ENCODE data around the gene NOTCH2NLA.
"Not testable (repeated sequence)": the region's sequence is repeated elsewhere in the genome, so short reads cannot be mapped to it uniquely, and the experiment has no call there.

NOTCH2NLA gene

DNA sequence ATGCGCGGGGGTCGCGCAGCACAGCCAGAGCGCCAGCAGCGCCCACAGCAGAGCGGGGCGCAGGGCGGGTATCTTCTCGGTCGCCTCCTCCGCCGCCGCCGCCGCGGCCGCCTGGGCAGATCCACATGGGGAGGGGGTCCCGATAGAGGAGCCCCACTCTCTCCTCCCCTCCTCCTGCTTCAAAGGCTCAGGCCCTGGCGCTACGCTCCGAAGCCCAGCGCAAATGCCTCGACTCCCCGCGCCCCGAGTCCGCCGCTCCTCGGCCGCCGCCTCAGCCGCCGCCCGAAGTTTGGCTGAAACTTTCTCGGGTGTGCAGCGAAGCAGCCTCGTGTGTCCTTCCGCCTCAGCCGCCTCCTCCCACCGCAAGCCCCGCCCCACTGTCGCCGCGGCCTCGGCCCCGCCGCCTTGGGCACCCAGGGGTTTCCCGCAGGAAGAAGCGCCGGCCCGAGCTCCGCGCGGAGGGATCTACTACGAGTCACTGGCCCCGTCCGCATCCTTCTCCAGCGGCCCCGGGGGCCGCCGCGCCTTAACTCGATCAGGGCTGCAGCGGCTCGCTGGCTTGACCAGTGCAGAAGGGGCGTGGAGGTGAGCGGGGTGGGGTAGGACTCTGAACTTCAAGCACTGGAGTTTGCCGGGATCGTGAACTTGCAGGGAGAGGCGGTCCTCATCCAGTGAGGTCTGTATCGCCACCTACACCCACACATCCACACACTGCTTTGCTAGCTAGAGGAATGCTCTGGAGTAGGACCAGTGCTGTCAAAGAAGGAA lies at the start of gene NOTCH2NLA:
Gene NOTCH2NLA (minus strand): TSS at position 312 of the 768 bp plus-strand sequence. CDS start 39,684 bp downstream, outside the sequence.
- DNase-seq: not testable (repeated sequence)

DNA sequence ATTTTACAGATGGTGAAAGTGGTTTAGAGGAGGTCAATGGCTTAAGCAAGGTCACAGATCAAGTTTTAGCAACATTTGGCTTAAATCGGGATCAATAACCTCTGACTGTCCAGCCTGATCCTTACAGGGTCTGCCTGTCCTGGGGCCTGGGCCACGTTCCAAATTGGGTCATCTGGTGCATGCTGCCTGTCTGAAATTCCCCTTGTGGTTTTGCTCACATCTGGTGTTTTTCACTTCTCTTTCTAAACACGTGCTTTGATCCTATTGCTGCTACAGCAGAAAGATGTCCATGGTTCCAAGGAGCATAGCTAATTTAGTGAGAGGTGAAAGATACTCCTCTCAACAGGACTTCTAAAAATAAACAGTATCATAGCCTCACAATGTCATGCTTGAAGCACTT lies 49.5 kb upstream of the NOTCH2NLA start:
- not testable (repeated sequence) for DNase-seq

DNA sequence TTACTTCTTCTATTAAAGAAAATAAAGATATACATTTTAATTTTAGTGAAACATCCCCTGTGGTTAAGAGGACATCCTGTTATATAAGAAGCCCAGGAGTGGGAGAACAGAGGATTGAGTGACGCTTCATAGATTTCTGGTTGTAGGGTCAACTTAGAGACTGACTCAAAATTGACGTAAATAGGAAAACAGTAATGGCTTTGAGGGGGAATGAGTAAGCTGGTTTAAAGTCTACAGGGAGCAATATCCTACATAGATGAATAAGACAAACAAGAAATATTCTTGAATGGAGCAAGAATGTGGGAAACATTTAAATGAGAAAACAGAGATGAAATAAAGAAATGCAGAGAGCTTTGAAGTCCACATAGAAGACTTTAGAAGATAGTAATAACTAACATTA lies 48.3 kb upstream of the NOTCH2NLA start:
- DNase-seq: not testable (repeated sequence)

DNA sequence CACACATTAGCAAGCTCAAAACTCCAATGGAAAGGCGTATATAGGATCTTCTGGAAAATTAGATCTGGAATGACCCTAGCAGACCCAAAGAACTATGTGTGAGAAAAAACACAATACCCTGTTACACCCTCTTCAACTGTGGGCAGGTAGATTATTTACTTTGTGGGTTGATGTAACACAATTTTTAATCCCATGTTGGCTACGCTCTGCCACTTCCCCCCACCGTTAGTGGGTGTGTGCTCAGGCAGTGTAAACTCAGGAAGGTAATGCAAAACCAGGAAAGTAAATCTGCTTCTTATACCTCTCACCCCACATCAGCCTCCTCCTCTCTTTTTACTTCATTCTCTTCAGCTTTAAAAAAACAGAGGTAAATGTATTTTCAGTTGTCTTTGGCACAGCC lies 45.3 kb upstream of the NOTCH2NLA start:
- not testable (repeated sequence) for DNase-seq

DNA sequence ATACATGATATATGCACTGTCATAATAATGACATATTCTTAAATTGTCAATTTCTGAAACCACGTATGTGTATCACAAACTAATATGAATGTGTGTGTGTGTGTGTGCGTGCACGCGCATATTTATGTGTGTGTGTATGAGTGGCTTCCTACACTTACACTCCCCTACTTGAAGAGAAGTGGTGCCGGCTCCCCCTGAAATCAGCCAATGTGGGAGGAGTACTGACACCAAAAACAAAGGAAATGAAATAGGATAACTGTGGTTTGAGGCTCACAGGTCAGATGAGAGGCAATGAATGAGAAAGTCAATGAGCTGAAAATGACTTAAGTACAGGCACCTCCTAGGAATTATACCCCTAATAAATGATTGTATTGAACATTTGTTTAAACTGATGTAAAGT lies 44.4 kb upstream of the NOTCH2NLA start:
- not testable (repeated sequence) for DNase-seq

DNA sequence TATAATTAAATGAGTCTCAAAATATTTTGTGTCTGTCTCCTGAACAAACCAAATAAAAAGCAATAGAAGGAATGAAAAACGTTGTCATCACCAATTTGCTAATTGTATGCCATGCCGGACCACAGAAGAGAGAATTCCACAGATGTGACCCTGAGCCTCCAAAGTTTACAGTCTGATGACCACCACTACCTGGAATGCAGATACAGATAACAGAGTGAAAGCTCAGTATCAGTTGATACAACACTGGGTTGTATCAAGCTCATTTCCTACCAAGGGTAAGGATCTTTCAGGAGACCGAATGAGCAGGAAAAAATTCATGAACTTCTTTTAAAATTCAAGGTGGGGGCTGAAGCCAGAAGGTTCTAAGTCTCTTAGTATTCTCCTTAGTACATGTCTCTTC lies 43.9 kb upstream of the NOTCH2NLA start:
- not testable (repeated sequence) for DNase-seq

DNA sequence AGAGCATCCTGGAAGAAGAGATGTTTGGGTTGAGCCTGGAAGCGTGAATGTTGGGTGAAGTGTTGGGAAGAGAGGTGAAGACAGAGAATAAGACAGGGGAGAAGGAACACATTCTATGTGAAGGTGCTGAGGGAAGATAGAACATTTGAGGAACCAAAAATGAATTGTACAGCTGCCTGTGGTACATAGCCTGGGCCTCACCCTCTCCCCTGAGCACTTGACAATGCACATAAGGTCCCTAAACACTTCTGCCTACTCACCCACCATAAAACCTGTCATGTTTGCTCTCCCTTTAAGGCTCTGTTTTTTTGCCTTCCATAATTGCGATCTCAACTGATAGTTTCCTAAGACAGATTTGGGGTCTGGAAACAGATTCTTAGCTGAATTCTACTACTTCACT lies 43.2 kb upstream of the NOTCH2NLA start:
- DNase-seq: not testable (repeated sequence)

DNA sequence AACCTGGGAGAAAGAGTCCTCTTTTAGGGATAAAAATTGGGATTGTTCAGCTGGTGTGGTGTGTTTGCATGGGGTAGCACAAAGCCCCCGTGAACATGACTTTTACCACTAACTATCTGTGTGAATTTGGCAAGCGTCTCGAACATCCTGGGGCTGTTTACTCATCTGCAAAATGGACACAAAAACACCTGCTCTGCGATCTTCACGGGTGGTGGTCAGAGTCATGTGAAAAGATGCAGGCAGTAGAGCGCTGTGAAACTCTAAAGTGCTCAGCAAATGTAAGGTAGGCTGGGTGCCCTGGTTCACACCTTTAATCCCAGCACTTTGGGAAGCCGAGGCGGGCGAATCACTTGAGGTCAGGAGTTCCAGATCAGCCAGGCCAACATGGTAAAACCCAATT lies 41.3 kb upstream of the NOTCH2NLA start:
- DNase-seq: not testable (repeated sequence)

DNA sequence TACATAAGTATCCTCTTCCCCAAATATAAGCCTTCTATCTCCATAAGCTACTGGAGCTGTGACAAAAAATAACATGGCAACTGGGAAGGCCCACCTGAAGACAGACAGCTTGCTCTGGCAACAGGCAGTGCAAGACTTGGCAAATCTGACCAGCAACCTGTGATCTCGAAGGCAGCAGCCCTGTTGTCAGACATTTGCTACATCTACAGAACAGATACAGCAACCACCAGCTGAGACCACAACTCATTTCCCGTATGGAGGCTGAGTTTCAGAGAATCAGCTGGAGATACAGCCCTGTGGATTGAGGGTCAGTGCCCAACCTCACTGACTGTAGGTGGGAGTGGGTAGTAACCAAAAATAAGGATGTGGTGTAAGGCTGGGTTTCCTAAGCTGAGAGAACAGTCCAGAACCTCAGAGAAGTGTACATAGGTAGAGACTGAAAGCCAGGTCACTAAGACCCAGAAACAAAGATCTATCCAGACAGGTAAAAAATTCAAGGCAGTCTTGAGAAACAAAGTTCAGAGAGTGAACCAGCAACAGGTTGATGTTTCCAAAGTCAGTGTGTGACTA lies 37.4 kb upstream of the NOTCH2NLA start:
- DNase-seq: not testable (repeated sequence)

DNA sequence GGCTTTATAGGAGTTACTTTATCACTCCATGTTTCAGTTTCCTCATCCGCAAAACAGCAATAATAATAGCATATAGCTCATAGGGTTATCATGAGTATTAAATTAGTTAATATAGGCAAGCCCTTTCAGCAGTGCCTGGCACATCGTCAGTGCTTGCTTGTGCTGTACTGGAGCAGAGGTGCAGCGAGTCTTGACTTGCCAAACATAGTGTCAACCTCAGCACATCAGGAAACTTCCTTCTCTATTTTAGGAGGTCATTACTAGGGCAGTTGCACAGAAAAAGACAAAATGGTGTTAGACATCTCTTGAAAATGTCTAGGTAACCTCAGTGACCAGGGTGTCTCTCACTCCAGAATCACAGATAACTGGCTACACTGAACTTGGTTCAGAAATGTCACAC lies 35.9 kb upstream of the NOTCH2NLA start:
- DNase-seq: not testable (repeated sequence)

DNA sequence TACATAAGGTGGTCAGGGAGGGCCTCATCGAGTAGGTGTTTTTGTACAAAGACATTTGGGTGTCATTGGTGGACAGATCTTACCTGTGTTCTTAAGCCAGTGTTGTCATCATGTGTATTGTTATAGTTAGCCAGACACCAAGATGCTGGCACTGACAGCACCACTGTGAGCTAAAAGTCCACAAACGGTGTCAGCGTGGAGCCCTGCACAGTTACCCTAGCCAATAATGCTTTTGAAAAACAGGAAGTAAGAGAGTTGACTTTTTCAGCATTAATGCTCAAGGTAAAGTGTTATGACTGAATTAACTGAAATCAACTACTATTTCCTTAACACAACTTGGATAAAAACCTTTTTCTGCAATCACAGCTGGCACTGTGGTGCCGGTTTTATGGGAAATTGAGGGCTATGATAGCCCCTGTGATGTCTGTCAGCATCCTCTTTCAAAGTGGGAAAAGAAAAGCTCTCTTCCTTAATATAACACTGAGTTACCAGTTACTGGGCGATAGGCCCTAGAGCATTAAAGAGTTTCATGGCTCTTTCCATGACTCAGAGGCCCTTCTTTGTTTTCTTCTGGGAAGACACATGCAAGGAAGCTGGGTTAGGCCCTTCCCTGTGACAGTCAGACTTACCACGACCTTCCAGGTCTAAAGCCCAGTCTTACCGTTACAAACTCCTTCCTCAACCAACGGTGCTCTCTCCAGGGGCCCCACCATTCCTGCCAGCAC lies 31.3 kb upstream of the NOTCH2NLA start:
- not testable (repeated sequence) for DNase-seq

DNA sequence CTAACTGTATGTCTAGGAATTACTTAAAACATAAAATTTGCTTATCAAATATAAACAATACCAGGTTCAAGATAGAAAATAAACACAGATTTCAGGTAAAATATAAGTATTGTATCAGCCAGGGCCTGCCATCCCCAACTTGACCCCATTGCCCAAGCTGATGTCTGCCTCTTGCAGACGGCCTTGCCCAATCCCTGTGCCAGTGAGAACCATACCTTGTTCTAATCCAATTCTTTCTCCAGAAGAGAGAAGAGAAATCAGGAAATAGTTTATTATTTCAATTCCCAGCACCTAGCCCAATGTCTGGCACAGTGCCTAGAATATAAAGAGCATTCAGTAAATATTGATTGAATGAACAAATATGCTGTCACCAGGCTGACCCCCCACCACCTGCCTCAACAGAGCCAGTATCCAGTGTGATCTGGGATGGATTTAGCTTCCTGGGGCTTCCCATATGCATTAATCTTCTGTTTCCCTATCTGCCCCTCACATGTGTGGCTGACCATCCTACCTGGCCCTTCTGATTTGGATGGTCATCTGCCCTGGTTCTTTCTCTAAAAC lies 29.3 kb upstream of the NOTCH2NLA start:
- DNase-seq: not testable (repeated sequence)

DNA sequence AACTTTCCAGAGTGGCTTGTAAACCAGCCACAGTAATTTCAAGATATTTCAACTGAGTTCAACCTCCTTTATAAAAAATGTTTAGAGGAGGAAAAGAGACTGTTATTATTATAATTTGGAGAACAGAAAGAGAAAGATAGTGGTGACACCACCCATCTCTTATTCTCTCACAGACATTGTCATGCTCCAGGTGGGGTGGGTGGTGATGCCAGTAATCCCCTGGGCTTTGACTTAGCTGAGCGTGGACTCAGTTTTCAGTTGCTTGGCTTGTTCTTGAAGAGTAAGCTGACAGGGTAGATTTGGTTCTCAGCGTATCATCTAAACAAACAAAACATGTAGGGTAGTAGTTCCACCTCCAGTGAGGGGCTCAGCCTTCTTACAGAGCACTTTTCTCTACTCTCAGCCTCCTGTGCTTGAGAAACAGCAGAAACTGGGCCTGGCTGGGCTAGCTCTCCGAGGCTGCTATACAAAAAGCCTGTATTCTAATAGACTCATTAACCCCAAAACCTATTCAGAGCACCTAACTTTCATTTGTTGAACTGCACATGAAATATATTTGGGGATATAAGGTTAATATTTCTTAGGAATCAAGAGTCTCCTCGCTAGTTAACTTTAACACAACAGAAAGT lies 25.9 kb upstream of the NOTCH2NLA start:
- DNase-seq: not testable (repeated sequence)

DNA sequence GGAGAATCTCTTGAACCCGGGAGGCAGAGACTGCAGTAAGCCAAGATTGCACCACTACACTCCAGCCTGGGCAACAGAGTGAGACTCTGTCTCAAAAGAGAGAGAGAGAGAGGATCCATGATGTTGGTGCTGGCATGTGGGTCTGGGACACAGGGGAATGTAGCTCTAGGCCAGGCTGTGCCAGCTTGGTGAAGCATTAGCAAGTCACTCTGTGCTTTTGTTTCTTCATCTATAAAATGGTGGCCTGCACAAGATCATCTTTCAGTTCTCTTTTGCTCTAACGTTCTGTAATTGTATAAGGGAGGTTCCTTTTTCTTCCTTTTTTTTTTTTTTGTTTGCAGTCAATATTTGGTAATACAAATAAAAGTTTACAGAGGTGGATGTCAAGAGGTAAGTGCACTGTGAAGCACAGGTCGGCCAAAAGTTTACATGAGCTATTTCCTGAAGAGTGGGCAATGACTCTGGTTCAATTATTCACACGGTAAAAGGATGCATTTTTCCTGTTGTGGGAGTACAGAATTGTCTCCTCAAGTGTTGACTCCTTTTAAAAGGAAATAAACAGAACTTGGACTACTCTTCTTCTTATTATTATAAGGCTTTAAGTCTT lies 24.5 kb upstream of the NOTCH2NLA start:
- DNase-seq: not testable (repeated sequence)

DNA sequence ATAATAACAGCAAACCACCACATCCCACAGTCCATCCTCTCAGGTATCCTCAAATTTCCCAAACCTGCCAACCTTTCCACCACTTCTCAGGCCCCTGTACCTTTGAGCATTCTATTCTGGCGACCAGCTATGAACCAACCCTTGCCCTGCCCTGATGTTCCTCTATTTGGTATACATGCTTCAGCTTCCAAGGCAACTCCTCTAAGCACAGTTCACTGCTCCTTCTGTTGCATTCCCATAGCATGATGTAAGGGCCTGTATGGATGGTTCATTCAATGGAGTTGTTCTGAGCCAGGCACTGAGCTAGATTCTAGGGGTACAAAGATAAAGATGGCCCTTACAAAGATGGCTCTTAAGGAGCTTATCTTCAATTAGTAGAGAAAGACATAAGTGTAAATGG lies 22.7 kb upstream of the NOTCH2NLA start:
- not testable (repeated sequence) for DNase-seq

DNA sequence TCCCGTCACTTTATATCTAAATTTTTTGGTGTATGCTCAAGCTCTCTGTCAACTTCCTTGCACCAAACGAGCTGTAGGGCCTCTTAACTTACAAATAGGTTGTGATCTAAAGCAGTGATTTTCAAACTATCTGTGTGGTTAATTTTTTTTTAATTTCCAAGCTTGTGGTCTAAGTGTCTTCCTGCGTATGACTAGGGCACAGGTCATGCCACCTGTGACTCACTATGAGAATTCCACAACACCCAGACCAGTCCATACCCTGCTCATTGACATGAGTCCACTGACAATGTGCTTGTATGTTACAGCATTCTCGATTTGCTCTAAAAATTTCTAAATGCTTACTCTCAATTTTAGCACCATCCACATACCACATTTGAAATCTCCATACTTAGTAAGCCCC lies 19.8 kb upstream of the NOTCH2NLA start:
- not testable (repeated sequence) for DNase-seq

DNA sequence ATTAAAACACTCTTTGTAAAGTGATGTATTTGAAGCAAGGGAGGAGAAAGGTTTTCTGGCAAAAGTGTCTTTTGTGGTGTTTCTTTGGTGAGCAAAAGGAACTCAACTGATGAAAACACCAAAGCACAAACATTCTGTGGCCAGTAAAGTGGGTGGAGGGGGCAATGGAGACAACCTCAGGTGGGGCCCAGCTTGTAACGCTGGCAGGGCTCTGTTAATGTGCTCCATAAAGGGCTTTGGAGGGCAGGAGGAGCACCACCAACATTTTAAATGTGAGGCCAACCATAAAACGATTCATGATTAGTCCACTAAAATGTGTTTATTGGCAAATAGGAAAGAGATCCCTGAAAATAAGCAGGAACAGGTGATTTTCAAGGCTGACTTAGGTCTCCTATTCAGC lies 7.8 kb upstream of the NOTCH2NLA start:
- DNase-seq: not testable (repeated sequence)

DNA sequence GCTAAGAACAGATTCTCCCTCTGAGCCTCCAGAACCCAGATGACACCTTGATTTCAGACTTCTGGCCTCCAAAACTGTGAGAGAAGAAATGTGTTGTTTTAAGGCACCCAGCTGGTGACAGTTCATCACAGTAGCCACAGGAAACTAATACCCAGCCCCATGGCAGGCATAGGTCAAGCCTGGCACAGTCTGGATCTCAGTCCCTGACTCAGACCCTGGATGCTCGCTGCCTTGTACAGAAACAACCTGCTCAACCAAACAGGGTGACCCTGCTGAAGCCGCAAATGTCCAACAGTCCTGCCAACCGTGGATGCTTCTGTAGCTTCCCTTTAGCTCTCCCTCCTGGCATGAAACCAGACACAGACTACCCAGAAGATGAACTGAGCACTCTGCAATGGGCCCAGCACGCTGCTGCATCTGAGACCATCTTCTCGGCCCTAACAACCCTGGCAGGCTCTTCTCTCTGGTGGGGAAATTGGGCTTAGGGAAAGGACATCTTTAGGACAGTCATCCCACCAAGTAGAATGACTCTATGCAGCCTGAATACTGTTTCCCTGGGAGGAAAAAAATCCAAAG lies 7.3 kb upstream of the NOTCH2NLA start:
- not testable (repeated sequence) for DNase-seq

DNA sequence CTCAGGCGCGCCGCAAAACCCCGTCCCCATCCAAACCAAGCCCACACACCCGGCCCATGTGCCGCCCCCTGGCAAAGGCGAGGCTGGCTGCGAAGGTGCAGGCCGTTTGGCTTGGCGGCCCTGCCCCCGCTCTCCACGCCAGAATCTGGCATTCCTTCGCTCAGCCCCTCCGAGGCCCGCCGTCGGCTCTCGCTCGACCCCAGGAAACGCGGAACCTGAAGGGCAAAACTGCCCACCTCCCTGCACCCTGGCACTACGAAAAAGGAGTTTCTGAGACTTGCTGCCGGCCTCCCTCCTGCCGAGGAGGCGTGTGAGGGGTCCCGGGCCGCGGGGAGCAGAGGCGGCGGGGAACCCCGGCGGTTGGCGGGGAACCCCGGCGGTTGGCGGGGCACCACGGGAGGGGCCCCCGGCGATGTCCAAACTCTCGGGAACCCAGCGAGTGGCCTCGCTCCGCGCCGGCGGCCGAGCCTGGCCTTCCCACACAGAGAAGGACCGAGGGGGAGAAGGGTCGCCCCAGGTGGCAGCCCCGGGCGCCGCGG lies 608 bp downstream of the NOTCH2NLA start:
- not testable (repeated sequence) for DNase-seq

DNA sequence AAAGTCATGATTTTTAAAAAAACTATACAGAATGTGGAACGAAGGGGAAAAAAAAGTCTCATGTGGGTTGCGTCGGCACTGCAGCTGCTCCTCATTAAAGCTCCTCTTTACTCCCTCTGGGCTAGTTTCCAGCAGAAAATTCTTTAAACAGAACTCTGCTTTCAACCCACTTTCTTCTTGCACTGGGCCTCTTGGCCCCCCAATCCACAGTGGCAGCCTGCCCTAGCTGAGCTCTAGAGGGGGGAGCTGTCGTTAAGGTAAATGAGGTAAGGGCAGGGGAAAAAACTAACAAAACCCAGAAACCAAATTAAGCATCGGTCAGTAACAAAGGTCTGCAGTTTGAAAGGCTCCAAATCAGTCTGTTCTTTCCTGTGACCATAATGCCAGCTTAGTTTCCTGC lies 54.3 kb downstream of the NOTCH2NLA start:
- DNase-seq: not testable (repeated sequence)

DNA sequence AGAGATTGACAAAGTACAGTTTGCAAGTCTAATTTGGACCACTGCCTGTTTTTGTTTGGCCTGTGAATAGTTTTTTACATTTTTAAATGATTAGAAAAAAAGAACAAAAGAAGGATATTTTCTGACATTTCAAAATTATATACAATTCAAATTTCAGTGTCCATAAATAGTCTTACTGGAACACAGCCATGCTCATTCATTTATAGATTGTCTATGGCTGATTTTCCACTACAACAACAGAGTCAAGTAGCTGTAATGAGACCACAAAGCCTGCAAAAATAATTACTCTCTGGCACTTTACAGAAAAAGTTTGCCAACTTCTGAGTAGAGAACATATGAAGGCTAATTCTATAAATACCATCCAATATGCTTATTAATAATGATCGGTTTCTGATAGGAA lies 61.1 kb downstream of the NOTCH2NLA start:
- DNase-seq: not testable (repeated sequence)

DNA sequence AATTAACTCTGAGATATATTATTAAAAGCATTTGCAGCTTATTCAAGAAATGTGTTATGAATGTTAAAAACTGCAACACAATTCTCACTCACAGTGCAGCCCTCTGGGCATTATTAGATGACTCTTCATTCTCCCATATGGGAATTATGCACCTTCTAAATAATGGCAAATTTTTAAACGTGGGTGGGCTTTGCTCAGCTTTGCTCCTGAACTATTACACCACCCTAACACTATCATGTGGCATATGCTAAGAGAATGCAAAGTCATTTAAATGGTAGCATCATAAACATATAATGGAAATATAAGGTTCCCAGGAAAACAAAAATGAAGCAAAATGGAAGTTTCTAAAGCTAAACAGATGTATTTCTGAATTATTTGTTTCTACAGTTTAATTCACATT lies 61.5 kb downstream of the NOTCH2NLA start:
- not testable (repeated sequence) for DNase-seq

Measured in inflammatory macrophage treated with lipopolysaccharide for 4 hours (primary cell).